Measurements from ENCODE around the gene CNKSR2. TPM values are rescaled to one million over a fixed set of nuclear protein-coding genes. Genes with fewer than 3 reads are reported as not detected.
A peak's percentile ranks its signal among the peaks of the same experiment; 100 is the strongest.

Gene CNKSR2
- total RNA-seq, 4 donors from 2014 or later, result 1.1 to 3.6 (median 2.2) TPM

- peak overlapping the region; percentile 23 for H3K4me3 ChIP-seq (ENCODE audit: low read depth, poor library complexity, severe bottlenecking)
- TF ChIP-seq CTCF (IDR thresholded peaks at IDR 0.05) (no peak), POLR2A (IDR thresholded peaks at IDR 0.05) (no peak)
- intact Hi-C loops (cut with DNase I; ENCODE audit: low total_unique reads), result no loop called here
- no peak for DNase-seq (ENCODE audit: low spot score in 2 of 2)
- WGBS, 2 donors, result 2 to 44% methylated on average over 36 to 46 of the region's 46 CpGs
Measured at GRCh38 chrX:21374994-21375707, 933 bp downstream of the CNKSR2 start.

GRCh38 chrX:21375708-21376009, 1.4 kb downstream of the CNKSR2 start:
- intact Hi-C loops (cut with DNase I; ENCODE audit: low total_unique reads), result no loop called here
- 12 to 18% methylated on average over 5 of the region's 5 CpGs for WGBS, 2 donors
- TF ChIP-seq CTCF (IDR thresholded peaks at IDR 0.05) (no peak), POLR2A (IDR thresholded peaks at IDR 0.05) (no peak)
- no peak overlapping the region for H3K4me3 ChIP-seq (ENCODE audit: low read depth, poor library complexity, severe bottlenecking)
- no peak for DNase-seq (ENCODE audit: low spot score in 2 of 2)

DNA sequence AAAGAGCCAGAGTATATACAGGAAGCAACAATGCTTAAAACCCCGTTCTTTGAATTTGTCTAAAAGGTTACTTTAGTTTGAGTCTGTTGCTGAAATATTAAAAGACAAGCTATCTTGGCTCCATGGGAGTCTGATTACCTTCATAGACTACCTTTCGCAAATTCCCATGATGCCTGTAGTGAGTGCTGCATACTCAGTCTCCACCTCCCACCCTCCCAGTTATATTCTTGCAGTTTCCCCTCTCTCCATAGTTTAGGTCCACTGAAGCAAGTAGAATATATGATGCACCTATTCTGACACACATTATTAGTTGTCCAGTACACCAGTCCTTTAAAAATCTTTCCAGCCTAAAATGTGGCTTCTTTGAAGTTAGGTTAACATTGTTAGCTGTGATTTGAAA, 2.4 kb downstream of the CNKSR2 start:
- 74% methylated on average over 2 of the region's 2 CpGs for WGBS, 2 donors
- DNase-seq (ENCODE audit: low spot score in 2 of 2), result no peak
- intact Hi-C loops (cut with DNase I; ENCODE audit: low total_unique reads), result no loop called here
- no peak overlapping the region for H3K4me3 ChIP-seq (ENCODE audit: low read depth, poor library complexity, severe bottlenecking)
- no peak for TF ChIP-seq POLR2A (IDR thresholded peaks at IDR 0.05)
- TF ChIP-seq CTCF (IDR thresholded peaks at IDR 0.05), result no peak

GRCh38 chrX:21379991-21380390, 5.8 kb downstream of the CNKSR2 start:
- TF ChIP-seq POLR2A (IDR thresholded peaks at IDR 0.05), result no peak
- TF ChIP-seq CTCF (IDR thresholded peaks at IDR 0.05), result no peak
- H3K4me3 ChIP-seq (ENCODE audit: low read depth, poor library complexity, severe bottlenecking), result no peak overlapping the region
- no peak for DNase-seq (ENCODE audit: low spot score in 2 of 2)
- 39 to 61% methylated on average over 1 of the region's 1 CpG for WGBS, 2 donors
- intact Hi-C loops (cut with DNase I; ENCODE audit: low total_unique reads), result no loop called here

DNA sequence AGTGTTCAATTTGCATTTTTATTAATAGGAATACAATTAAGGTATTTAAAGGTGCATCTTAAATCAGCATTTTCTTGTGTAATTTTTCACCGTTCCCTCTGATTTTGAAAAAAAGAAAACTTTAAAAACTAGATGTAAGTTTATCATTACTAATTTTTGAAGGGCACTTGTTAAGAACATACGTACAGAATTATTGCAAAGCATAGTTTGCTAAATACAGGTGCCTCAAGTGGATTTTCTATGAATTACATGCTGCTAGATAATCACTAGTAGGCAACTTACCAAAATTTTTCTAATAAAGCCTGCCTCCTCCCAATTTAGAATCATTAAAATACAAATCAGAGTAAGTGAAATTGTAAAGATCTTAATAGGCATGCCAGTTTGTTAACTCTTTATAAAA, 8.5 kb downstream of the CNKSR2 start:
- intact Hi-C loops (cut with DNase I; ENCODE audit: low total_unique reads), result no loop called here
- 50% methylated on average over 2 of the region's 2 CpGs for WGBS, 2 donors
- no peak for TF ChIP-seq POLR2A (IDR thresholded peaks at IDR 0.05)
- no peak for TF ChIP-seq CTCF (IDR thresholded peaks at IDR 0.05)
- no peak for DNase-seq (ENCODE audit: low spot score in 2 of 2)
- H3K4me3 ChIP-seq (ENCODE audit: low read depth, poor library complexity, severe bottlenecking), result no peak overlapping the region

GRCh38 chrX:21383546-21383945, 9.3 kb downstream of the CNKSR2 start:
- intact Hi-C loops (cut with DNase I; ENCODE audit: low total_unique reads), result no loop called here
- no peak for DNase-seq (ENCODE audit: low spot score in 2 of 2)
- 13 to 15% methylated on average over 2 of the region's 2 CpGs for WGBS, 2 donors
- no peak overlapping the region for H3K4me3 ChIP-seq (ENCODE audit: low read depth, poor library complexity, severe bottlenecking)
- TF ChIP-seq CTCF (IDR thresholded peaks at IDR 0.05), result no peak
- TF ChIP-seq POLR2A (IDR thresholded peaks at IDR 0.05), result no peak

All from lower leg skin (tissue), 4 donors.